HepG2 (cell line): Measurements from ENCODE around the gene CRNKL1. TPM values are rescaled to one million over a fixed set of nuclear protein-coding genes. Genes with fewer than 3 reads are reported as not detected.
A peak's percentile ranks its signal among the peaks of the same experiment; 100 is the strongest.

Source experiments
- ASH2L ChIP-seq: fragments of 300-600, 200-600 bp; sonication (generic); IDR thresholded peaks from 2 replicates; pipeline ENCODE4 v1.7.0; 2017; ENCODE audit warnings: low read depth, mild to moderate bottlenecking, moderate library complexity, mixed read lengths, low read length; ENCODE audit not compliant: insufficient read length
- CAMTA2 ChIP-seq: sonication (generic); formaldehyde crosslinking; IDR thresholded peaks from 2 replicates; pipeline ENCODE4 v1.4.0; 2020; ENCODE audit warnings: mild to moderate bottlenecking, missing genetic modification reagents, borderline replicate concordance
- CREB1 ChIP-seq, 2 experiments: fragments of 450-650 bp in 1 of 2; IDR thresholded peaks; 2 replicates each; pipeline ENCODE4 v1.6.1; 2016 to 2017; ENCODE audit warnings: control low read depth in 1 of 2, mild to moderate bottlenecking in 1 of 2, missing compliant biosample characterization in 1 of 2, missing genetic modification characterization in 1 of 2
- DNMT1 ChIP-seq: sonication (generic); formaldehyde crosslinking; IDR thresholded peaks from 2 replicates; pipeline ENCODE4 v1.5.1; 2020; ENCODE audit warnings: mild to moderate bottlenecking, missing genetic modification reagents
- FOXA1 ChIP-seq, 2 experiments: fragments of 450-650 bp in 1 of 2; sonication (generic) in 1 of 2; formaldehyde crosslinking in 1 of 2; IDR thresholded peaks; 2 replicates each; pipeline versions ENCODE4 v1.4.0 to v1.6.1; 2016 to 2020; ENCODE audit warnings: missing genetic modification reagents in 1 of 2
- FOXJ3 ChIP-seq: sonication (generic); formaldehyde crosslinking; IDR thresholded peaks from 2 replicates; pipeline ENCODE4 v1.4.0; 2020; ENCODE audit warnings: missing genetic modification reagents, mild to moderate bottlenecking, borderline replicate concordance
- FOXP1 ChIP-seq, 2 experiments: fragments of 450-650 bp in 1 of 2; IDR thresholded peaks; 2 replicates each; pipeline ENCODE4 v1.6.1; 2017 to 2018; ENCODE audit warnings: antibody characterized with exemption in 1 of 2
- MLLT10 ChIP-seq: sonication (generic); formaldehyde crosslinking; IDR thresholded peaks from 2 replicates; pipeline ENCODE4 v1.4.0; 2020; ENCODE audit warnings: missing genetic modification reagents
- MZF1 ChIP-seq: sonication (generic); formaldehyde crosslinking; IDR thresholded peaks from 2 replicates; pipeline ENCODE4 v1.8.1; 2023; ENCODE audit warnings: mild to moderate bottlenecking, missing genetic modification reagents, borderline replicate concordance
- NR3C1 ChIP-seq: sonication (generic); formaldehyde crosslinking; IDR thresholded peaks from 2 replicates; pipeline ENCODE4 v1.4.0; 2020; ENCODE audit warnings: missing genetic modification reagents
- PRMT3 ChIP-seq: sonication (generic); formaldehyde crosslinking; IDR thresholded peaks from 2 replicates; pipeline ENCODE4 v1.8.1; 2022; ENCODE audit warnings: low read depth, mild to moderate bottlenecking, moderate library complexity, missing genetic modification reagents, borderline replicate concordance
- REXO4 ChIP-seq: sonication (generic); formaldehyde crosslinking; IDR thresholded peaks from 2 replicates; pipeline ENCODE4 v1.8.0; 2022; ENCODE audit warnings: missing genetic modification reagents, mild to moderate bottlenecking, borderline replicate concordance
- RFXANK ChIP-seq: IDR thresholded peaks from 2 replicates; pipeline ENCODE4 v1.6.1; 2016
- SCMH1 ChIP-seq: sonication (generic); formaldehyde crosslinking; IDR thresholded peaks from 2 replicates; pipeline ENCODE4 v1.9.0; 2021; ENCODE audit warnings: missing genetic modification reagents, mild to moderate bottlenecking, borderline replicate concordance
- SP2 ChIP-seq: sonication (generic); formaldehyde crosslinking; IDR thresholded peaks from 2 replicates; pipeline ENCODE4 v1.5.1; 2020; ENCODE audit warnings: mild to moderate bottlenecking, missing genetic modification reagents
- TSC22D2 ChIP-seq: sonication (generic); formaldehyde crosslinking; IDR thresholded peaks from 2 replicates; pipeline ENCODE4 v1.5.1; 2020; ENCODE audit warnings: missing genetic modification reagents, mild to moderate bottlenecking, borderline replicate concordance
- ZFY ChIP-seq: sonication (generic); formaldehyde crosslinking; IDR thresholded peaks from 2 replicates; pipeline ENCODE4 v1.4.0; 2020; ENCODE audit warnings: missing genetic modification reagents
- ZNF230 ChIP-seq: sonication (generic); formaldehyde crosslinking; IDR thresholded peaks from 2 replicates; pipeline ENCODE4 v1.4.0; 2020; ENCODE audit warnings: mild to moderate bottlenecking, missing genetic modification reagents
- ZNF282 ChIP-seq: fragments of 450-650 bp; IDR thresholded peaks from 2 replicates; pipeline ENCODE4 v1.6.1; 2018; ENCODE audit not compliant: partially characterized antibody
- ZNF451 ChIP-seq: sonication (generic); formaldehyde crosslinking; IDR thresholded peaks from 2 replicates; pipeline ENCODE4 v1.5.0; 2020; ENCODE audit warnings: mild to moderate bottlenecking, missing genetic modification reagents
- ZNF670 ChIP-seq: sonication (generic); formaldehyde crosslinking; IDR thresholded peaks from 2 replicates; pipeline ENCODE4 v1.8.0; 2022; ENCODE audit warnings: mild to moderate bottlenecking, missing genetic modification reagents, borderline replicate concordance
- ZNF83 ChIP-seq: sonication (generic); formaldehyde crosslinking; IDR thresholded peaks from 2 replicates; pipeline ENCODE4 v1.4.0; 2020; ENCODE audit warnings: missing genetic modification reagents, mild to moderate bottlenecking, borderline replicate concordance
- ZNF879 ChIP-seq: sonication (generic); formaldehyde crosslinking; IDR thresholded peaks from 2 replicates; pipeline ENCODE4 v1.8.1; 2023; ENCODE audit warnings: missing genetic modification reagents
- polyA plus RNA-seq, 8 experiments: library from polyadenylated mRNA; depleted of rRNA in 3 of 8; stranded (reverse) in 7 of 8; unstranded in 1 of 8; fragments of >200 nt; fragmentation: Illumina TruSeq in 4 of 8; extraction: Trizol in 4 of 8; gene quantifications; 2 replicates each; pipeline versions ENCODE4 v1.2.1 to v1.2.3, GENCODE V29; 2011 to 2016; ENCODE audit warnings: low read depth in 4 of 8, missing spikeins in 1 of 8, mixed read lengths in 1 of 8; ENCODE audit not compliant: insufficient read depth in 1 of 8
- total RNA-seq, 5 experiments: library from RNA; depleted of rRNA; stranded (reverse); fragments of >200 nt; fragmentation: Illumina TruSeq; extraction: Trizol; gene quantifications; 2 replicates each; pipeline ENCODE4 v1.2.3, GENCODE V29; 2016; ENCODE audit warnings: low read depth in 1 of 5
- TF ChIP-seq, protein P1 (sequence below): sonication (generic); formaldehyde crosslinking; IDR thresholded peaks from 2 replicates; pipeline ENCODE4 v1.4.0; 2020; ENCODE audit warnings: missing genetic modification reagents, low read depth, mild to moderate bottlenecking, borderline replicate concordance
- TF ChIP-seq, protein P2 (sequence below): sonication (generic); formaldehyde crosslinking; IDR thresholded peaks from 2 replicates; pipeline ENCODE4 v1.8.0; 2022; ENCODE audit warnings: missing genetic modification reagents, mild to moderate bottlenecking, inconsistent platforms, borderline replicate concordance
- TF ChIP-seq, protein P3 (sequence below): IDR thresholded peaks from 2 replicates; pipeline ENCODE4 v1.6.1; 2018; ENCODE audit warnings: missing genetic modification reagents, mild to moderate bottlenecking, missing compliant biosample characterization

The CRNKL1 gene
- total and polyA plus RNA-seq, 2 of the 13 experiments (the other 11 are each of a cell fraction or from before 2014, with no cell fraction given), result 12.3 to 64.5 TPM

DNA sequence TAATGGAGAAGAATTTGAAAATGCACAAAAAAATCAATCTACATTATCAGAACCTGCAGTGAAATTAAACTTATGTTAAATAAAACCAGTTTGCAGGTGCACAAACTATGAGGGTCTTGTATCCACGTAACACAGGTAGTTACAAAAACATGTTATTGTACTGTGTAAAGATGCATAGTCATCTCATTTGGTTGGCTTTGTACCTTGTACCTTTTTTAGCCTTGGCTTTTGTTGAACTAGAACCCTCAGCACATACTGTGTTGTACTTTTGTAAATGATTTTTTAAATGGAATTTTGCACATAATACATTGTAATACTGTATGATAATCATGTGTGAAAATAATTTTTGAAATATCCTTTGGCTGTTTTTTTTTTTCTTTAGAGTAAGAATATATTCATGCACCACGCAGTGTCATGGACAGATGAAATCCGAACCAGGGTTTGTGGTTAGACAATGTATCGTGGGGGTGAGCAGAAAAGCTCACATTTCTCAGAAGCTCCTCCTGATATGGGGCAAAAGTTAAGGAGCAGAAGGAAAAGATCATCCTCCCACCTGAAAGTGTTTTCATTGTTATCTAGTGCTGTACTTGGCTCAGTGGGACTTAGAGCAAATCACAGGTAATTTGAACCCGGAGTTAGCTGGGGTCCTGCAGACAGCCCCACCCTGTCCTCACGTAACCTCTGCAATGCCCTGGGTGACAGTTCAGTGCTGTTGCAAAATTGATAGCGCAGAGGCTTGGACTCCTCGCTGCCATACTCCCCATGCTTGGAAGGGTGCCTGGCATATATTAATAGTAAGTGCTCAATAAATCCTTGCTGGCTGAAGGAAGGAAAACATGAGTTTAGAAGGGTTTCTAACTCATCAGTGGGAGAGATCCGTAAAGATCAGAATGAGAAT is 49.9 kb downstream of the CRNKL1 start (continued):
- TF ChIP-seq FOXJ3 (CRISPR knock-in tag), result no peak
- no peak for TF ChIP-seq ZNF879 (CRISPR knock-in tag)
- TF ChIP-seq SP2 (CRISPR knock-in tag), result no peak
- no peak for TF ChIP-seq ZNF83 (CRISPR knock-in tag)
- no peak for TF ChIP-seq ZFY
- no peak for TF ChIP-seq MZF1 (CRISPR knock-in tag)
- TF ChIP-seq SCMH1, result no peak
- TF ChIP-seq, protein P1, sequence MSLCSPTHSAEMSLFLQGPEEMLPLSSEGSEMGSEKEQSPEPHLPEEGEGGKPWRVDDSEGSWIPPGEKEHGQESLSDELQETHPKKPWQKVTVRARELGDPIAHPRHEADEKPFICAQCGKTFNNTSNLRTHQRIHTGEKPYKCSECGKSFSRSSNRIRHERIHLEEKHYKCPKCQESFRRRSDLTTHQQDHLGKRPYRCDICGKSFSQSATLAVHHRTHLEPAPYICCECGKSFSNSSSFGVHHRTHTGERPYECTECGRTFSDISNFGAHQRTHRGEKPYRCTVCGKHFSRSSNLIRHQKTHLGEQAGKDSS (CRISPR knock-in tag), result 0 out of 2 replicates have a peak, but pooled peaks have one; percentile 22
- TF ChIP-seq, protein P2, sequence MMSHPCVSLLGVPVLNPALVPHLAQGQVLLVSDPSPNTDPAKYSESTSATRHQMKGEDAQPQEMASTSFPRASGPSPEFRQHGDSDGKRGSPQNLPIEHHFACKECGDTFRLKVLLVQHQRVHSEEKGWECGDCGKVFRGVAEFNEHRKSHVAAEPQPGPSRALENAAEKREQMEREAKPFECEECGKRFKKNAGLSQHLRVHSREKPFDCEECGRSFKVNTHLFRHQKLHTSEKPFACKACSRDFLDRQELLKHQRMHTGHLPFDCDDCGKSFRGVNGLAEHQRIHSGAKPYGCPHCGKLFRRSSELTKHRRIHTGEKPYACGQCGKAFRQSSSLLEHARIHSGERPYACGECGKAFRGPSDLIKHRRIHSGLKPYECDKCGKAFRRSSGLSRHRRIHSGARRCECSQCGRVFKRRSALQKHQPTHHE, result no peak
- TF ChIP-seq REXO4 (CRISPR knock-in tag), result no peak
- TF ChIP-seq FOXP1 (IDR thresholded peaks at IDR 0.05), result no peak
- TF ChIP-seq FOXP1 (CRISPR knock-in tag; IDR thresholded peaks at IDR 0.05), result peak; percentile 61
- no peak for TF ChIP-seq NR3C1 (CRISPR knock-in tag)
- no peak for TF ChIP-seq ZNF282
- TF ChIP-seq FOXA1 (IDR thresholded peaks at IDR 0.05), result no peak
- peak; percentile 64; the same call in 1 of the 2 replicates for TF ChIP-seq FOXA1 (CRISPR knock-in tag; IDR thresholded peaks at IDR 0.05)
- peak; percentile 99 for TF ChIP-seq ASH2L
- TF ChIP-seq, protein P3, sequence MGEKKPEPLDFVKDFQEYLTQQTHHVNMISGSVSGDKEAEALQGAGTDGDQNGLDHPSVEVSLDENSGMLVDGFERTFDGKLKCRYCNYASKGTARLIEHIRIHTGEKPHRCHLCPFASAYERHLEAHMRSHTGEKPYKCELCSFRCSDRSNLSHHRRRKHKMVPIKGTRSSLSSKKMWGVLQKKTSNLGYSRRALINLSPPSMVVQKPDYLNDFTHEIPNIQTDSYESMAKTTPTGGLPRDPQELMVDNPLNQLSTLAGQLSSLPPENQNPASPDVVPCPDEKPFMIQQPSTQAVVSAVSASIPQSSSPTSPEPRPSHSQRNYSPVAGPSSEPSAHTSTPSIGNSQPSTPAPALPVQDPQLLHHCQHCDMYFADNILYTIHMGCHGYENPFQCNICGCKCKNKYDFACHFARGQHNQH (CRISPR knock-in tag), result peak; percentile 78; the same call in 1 of the 2 replicates
- no peak for TF ChIP-seq MLLT10 (CRISPR knock-in tag)
- no peak for TF ChIP-seq PRMT3 (CRISPR knock-in tag)
- no peak for TF ChIP-seq ZNF230 (CRISPR knock-in tag)
- peak; percentile 28; the same call in 1 of the 2 replicates for TF ChIP-seq TSC22D2 (CRISPR knock-in tag)
- TF ChIP-seq RFXANK (CRISPR knock-in tag), result no peak
- TF ChIP-seq DNMT1 (CRISPR knock-in tag), result no peak
- no peak for TF ChIP-seq CAMTA2 (CRISPR knock-in tag)
- no peak for TF ChIP-seq ZNF451 (CRISPR knock-in tag)
- no peak for TF ChIP-seq ZNF670 (CRISPR knock-in tag)
- TF ChIP-seq CREB1 (IDR thresholded peaks at IDR 0.05), result no peak
- no peak; the same call in 1 of the 2 replicates for TF ChIP-seq CREB1 (CRISPR knock-in tag; IDR thresholded peaks at IDR 0.05)
